Raji (cell line): ENCODE results near the gene HOXA5.

Experiments
- POLR2A ChIP-seq: IDR thresholded peaks from 2 replicates; pipeline ENCODE4 v1.6.1; 2011; ENCODE audit warnings: low read depth, low read length, control low read depth; ENCODE audit not compliant: insufficient read depth

Gene HOXA5

GRCh38 chr7:27169658-27170425 lies 26.4 kb upstream of the HOXA5 start:
- no peak for TF ChIP-seq POLR2A

- no peak for TF ChIP-seq POLR2A
These were observed 24.9 kb upstream of the HOXA5 start for GRCh38 chr7:27168265-27168947.

- TF ChIP-seq POLR2A = no peak
These were observed 24.4 kb upstream of the HOXA5 start for GRCh38 chr7:27167916-27168264.

GRCh38 chr7:27166531-27167505 lies 23.3 kb upstream of the HOXA5 start:
- no peak for TF ChIP-seq POLR2A

- no peak for TF ChIP-seq POLR2A
These were observed 22.6 kb upstream of the HOXA5 start for GRCh38 chr7:27165996-27166530.

GRCh38 chr7:27165089-27165995 lies 21.9 kb upstream of the HOXA5 start, which contains the start of gene HOXA9:
Gene HOXA9, minus strand, starts transcription at chr7:27165537. Its CDS starts 80 bp downstream, at chr7:27165457.
- no peak for TF ChIP-seq POLR2A

GRCh38 chr7:27164367-27165088 lies 21.0 kb upstream of the HOXA5 start:
- no peak for TF ChIP-seq POLR2A

GRCh38 chr7:27164045-27164366 lies 20.5 kb upstream of the HOXA5 start:
- no peak for TF ChIP-seq POLR2A

GRCh38 chr7:27163288-27164044 lies 20.0 kb upstream of the HOXA5 start:
- no peak for TF ChIP-seq POLR2A

GRCh38 chr7:27162561-27163287 lies 19.2 kb upstream of the HOXA5 start:
- TF ChIP-seq POLR2A = no peak

- no peak for TF ChIP-seq POLR2A
These were observed 18.5 kb upstream of the HOXA5 start for GRCh38 chr7:27161721-27162560.

GRCh38 chr7:27161214-27161720 lies 17.8 kb upstream of the HOXA5 start:
- no peak for TF ChIP-seq POLR2A
